Measurements from ENCODE around the gene TMC7.

TMC7 gene

GRCh38 chr16:19040400-19040799 is 56.7 kb downstream of the TMC7 start:
- TF ChIP-seq CTCF (IDR thresholded peaks at IDR 0.05; ENCODE audit: insufficient read depth, low read depth, low read length, missing control alignments): no peak
- no peak for DNase-seq (ENCODE audit: low read depth)
- no peak overlapping the region for H3K4me3 ChIP-seq (ENCODE audit: low read depth, low read length)

GRCh38 chr16:19044769-19045168 is 61.0 kb downstream of the TMC7 start:
- DNase-seq (ENCODE audit: low read depth): no peak
- no peak overlapping the region for H3K4me3 ChIP-seq (ENCODE audit: low read depth, low read length)
- TF ChIP-seq CTCF (IDR thresholded peaks at IDR 0.05; ENCODE audit: insufficient read depth, low read depth, low read length, missing control alignments): no peak

DNA sequence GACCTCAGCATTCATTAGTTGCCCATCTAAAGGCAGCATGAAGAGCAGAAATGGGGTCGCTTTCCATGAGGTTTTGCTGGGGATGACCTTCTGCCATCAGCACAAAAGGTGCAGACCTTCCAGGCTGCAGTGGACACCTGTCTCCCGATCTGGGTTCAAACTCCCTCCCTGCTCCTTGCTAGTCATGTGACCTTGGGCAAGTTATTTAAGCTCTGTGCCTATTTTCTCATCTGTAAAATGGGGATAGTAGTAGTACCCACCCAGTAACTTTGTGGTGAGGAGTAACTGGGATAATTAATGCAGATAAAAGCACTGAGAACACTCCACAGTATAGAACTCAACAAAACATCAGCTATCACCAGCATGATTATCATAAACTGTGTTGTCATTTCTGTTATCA is 62.3 kb downstream of the TMC7 start:
- DNase-seq (ENCODE audit: low read depth): no peak
- no peak for TF ChIP-seq CTCF (IDR thresholded peaks at IDR 0.05; ENCODE audit: insufficient read depth, low read depth, low read length, missing control alignments)
- H3K4me3 ChIP-seq (ENCODE audit: low read depth, low read length): no peak overlapping the region

DNA sequence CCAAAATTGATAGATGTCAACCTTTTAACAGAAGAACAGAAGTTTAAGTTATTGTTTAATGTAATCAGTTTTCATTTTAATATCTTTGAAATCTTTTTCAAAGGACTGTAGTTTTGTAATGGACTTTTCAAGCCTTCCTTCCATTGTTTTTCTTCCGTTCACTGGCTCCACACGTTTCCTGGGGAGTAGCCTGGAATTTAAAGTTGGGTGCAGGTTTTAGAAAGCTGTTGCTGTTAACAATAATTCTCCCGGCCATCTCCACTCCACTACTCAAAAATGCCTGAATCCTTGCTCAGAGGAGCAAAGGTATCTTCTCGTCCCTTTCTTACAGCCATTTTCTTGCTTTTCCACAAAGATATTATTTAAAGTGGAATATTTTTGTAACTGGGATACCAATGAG is 79.0 kb downstream of the TMC7 start:
- DNase-seq (ENCODE audit: low read depth): no peak
- TF ChIP-seq CTCF (IDR thresholded peaks at IDR 0.05; ENCODE audit: insufficient read depth, low read depth, low read length, missing control alignments): no peak
- no peak overlapping the region for H3K4me3 ChIP-seq (ENCODE audit: low read depth, low read length)

DNA sequence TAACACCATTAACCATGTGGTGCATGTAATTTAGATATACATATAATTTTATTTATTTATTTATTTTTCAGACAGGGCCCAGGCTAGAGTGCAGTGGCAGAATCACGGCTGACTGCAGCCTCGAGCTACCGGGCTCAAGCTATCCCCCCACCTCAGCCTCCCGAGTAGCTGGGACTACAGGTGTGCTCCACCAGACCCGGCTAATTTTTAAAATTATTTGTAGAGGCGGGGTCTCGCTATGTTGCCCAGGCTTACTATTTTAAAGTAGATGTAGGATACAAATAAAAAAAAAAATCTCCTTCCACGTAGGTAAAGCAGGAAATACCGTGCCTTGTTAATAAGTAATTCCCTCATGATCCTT is 83.2 kb downstream of the TMC7 start:
- H3K4me3 ChIP-seq (ENCODE audit: low read depth, low read length): peak overlapping the region; percentile 33
- no peak for TF ChIP-seq CTCF (IDR thresholded peaks at IDR 0.05; ENCODE audit: insufficient read depth, low read depth, low read length, missing control alignments)
- DNase-seq (ENCODE audit: low read depth): no peak

- H3K4me3 ChIP-seq (ENCODE audit: low read depth, low read length): peak within 1 kb of the TSS; percentile 79
- no peak for TF ChIP-seq CTCF (IDR thresholded peaks at IDR 0.05; ENCODE audit: insufficient read depth, low read depth, low read length, missing control alignments)
- peak; percentile 100 for DNase-seq (ENCODE audit: low read depth)
Measured at GRCh38 chr16:19067349-19068236, 83.9 kb downstream of the TMC7 start, which contains the start of gene COQ7. TSS of gene COQ7 (plus strand) at chr16:19067614. CDS start at chr16:19067665, 51 bp downstream.

Data from GM12865 (cell line).